Breast epithelium (tissue), 4 donors: ENCODE measurements around the gene PKHD1. TPM values are rescaled to one million over a fixed set of nuclear protein-coding genes. Genes with fewer than 3 reads are reported as not detected.

Experiments
- DNase-seq, 2 donors: peaks; one replicate each; pipeline ENCODE4 v3.0.0-alpha.2; 2019; ENCODE audit warnings: low spot score in 2 of 2
- H3K27ac ChIP-seq, 2 donors: fragments of 200-600 bp; sonication (generic) in 1 of 2; one replicate each; pipeline ENCODE4 v1.5.1; 2016 to 2019; ENCODE audit warnings: mild to moderate bottlenecking in 1 of 2
- H3K27me3 ChIP-seq, 2 donors: fragments of 200-600 bp; sonication (generic) in 1 of 2; one replicate each; pipeline versions ENCODE4 v1.5.1 to v1.6.0; 2017 to 2019; ENCODE audit warnings: control low read depth in 1 of 2, mild to moderate bottlenecking in 1 of 2
- H3K36me3 ChIP-seq: fragments of 200-600 bp; one replicate; pipeline ENCODE4 v1.5.1; 2019
- H3K4me1 ChIP-seq, 2 donors: fragments of 200-600 bp; sonication (generic); one replicate each; pipeline ENCODE4 v1.5.1; 2016 to 2019; ENCODE audit warnings: control low read depth in 1 of 2
- H3K4me3 ChIP-seq, 3 donors: fragments of 200-600 bp; sonication (generic); 1 replicate in 2 of 3; 2 replicates in 1 of 3; pipeline ENCODE4 v1.5.1; 2016 to 2019; ENCODE audit warnings: mild to moderate bottlenecking in 3 of 3, moderate library complexity in 2 of 3
- H3K9me3 ChIP-seq, 2 donors: fragments of 200-600 bp; sonication (generic) in 1 of 2; one replicate each; pipeline ENCODE4 v1.5.1; 2016 to 2019; ENCODE audit warnings: control low read depth in 1 of 2
- POLR2A ChIP-seq: fragments of 450-650 bp; IDR thresholded peaks from one replicate; pipeline ENCODE4 v1.6.1; 2016; ENCODE audit warnings: antibody characterized with exemption, mild to moderate bottlenecking, moderate library complexity
- POLR2AphosphoS5 ChIP-seq, 3 donors: sonication (generic); formaldehyde crosslinking; IDR thresholded peaks; one replicate each; pipeline ENCODE4 v1.6.1; 2017; ENCODE audit warnings: antibody characterized with exemption in 3 of 3
- intact Hi-C: fragments of 100-400 bp; cut with DNase I; formaldehyde crosslinking; loops from one replicate; pipeline ENCODE4 v1.15.1; 2023; ENCODE audit warnings: low total_unique reads
- total RNA-seq, 3 donors: library from RNA; depleted of rRNA; stranded (reverse); fragments of >200 nt; gene quantifications; one replicate each; pipeline ENCODE4 v1.1.0, GENCODE V29; 2016
- TF ChIP-seq, protein P1 (sequence below), 3 donors: fragments of 450-650 bp; IDR thresholded peaks; one replicate each; pipeline ENCODE4 v1.5.1; 2016 to 2017; ENCODE audit warnings: antibody characterized with exemption in 3 of 3, mild to moderate bottlenecking in 3 of 3, moderate library complexity in 3 of 3

PKHD1 gene
- total RNA-seq, 3 donors from 2014 or later, result 0.44 to 1.1 (median 0.66) TPM

DNA sequence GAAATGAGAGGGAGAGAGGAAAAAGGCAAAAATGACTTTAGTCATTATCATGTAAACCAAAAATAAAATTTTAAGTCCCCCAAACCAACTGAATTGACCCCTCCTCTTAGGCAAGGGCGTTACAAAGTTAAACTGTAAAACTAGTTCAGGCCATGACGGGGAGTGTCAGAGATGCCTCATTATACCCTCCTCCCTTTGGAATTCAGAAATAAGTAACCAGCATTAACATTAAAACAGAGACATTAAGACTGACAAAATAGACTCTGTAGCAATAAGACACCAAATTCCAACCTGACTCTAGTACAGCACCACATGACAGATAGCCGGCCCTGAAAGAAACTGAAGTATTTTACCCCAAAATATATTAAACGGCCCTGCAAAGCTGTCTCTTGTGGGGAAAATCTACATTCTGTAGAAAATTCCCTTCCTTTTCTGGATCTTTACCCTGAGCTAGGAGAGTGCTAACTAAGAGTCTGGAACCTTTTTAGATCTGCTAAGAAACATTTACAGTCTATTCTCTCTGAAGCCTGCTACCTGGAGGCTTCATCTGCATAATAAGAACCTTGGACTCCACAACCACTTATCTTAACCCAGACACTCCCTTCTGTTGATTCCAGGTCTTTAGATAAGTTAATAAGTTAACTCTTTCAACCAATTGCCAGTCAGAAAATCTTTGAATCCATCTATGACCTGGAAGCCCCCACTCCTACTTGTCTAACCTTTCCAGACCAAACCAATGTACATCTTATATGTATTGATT is 150.7 kb downstream of the PKHD1 start:
- intact Hi-C loops, result loop anchor here (5.0 kb wide), 1 partner anchor 1999 kb away; no protein-coding TSS in a partner anchor
- Histone ChIP-seq H3K27ac (no peak overlapping the region), H3K27me3 (no peaks in the 10 kb centered on the region), H3K4me1 (no peaks in the 10 kb centered on the region), H3K9me3 (no peaks in the 10 kb centered on the region), H3K4me3 (no peak overlapping the region), H3K36me3 (no peaks in the 10 kb centered on the region)
- DNase-seq, result no peak
- TF ChIP-seq, protein P1, sequence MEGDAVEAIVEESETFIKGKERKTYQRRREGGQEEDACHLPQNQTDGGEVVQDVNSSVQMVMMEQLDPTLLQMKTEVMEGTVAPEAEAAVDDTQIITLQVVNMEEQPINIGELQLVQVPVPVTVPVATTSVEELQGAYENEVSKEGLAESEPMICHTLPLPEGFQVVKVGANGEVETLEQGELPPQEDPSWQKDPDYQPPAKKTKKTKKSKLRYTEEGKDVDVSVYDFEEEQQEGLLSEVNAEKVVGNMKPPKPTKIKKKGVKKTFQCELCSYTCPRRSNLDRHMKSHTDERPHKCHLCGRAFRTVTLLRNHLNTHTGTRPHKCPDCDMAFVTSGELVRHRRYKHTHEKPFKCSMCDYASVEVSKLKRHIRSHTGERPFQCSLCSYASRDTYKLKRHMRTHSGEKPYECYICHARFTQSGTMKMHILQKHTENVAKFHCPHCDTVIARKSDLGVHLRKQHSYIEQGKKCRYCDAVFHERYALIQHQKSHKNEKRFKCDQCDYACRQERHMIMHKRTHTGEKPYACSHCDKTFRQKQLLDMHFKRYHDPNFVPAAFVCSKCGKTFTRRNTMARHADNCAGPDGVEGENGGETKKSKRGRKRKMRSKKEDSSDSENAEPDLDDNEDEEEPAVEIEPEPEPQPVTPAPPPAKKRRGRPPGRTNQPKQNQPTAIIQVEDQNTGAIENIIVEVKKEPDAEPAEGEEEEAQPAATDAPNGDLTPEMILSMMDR (IDR thresholded peaks at IDR 0.05), result no peak
- no peak for TF ChIP-seq POLR2A
- no peak for TF ChIP-seq POLR2AphosphoS5 (IDR thresholded peaks at IDR 0.05)

DNA sequence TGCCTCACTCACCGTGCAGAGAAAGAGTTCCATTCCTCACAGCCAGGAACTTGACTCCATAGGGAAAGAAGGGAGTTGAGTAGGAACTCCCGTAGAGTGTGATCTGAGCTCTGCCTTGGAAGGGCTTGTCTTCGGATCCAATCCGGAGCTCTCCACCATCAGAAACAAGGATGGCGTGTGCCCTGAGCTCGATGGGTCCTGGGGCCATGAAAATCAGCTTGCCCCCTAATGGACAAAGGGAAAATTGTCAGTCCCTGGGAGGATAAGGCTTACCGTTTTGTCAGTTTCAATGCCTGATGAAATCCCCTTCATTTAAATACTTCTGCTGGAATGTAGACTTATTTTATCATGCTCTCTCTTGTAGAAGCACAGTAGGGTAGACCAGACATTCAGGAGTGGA is 153.3 kb downstream of the PKHD1 start:
- no peak for DNase-seq
- Histone ChIP-seq H3K4me1 (no peaks in the 10 kb centered on the region), H3K4me3 (no peak overlapping the region), H3K27me3 (no peaks in the 10 kb centered on the region), H3K9me3 (no peaks in the 10 kb centered on the region), H3K27ac (no peak overlapping the region), H3K36me3 (no peaks in the 10 kb centered on the region)
- intact Hi-C loops, result no loop called here
- TF ChIP-seq POLR2AphosphoS5 (IDR thresholded peaks at IDR 0.05), result no peak
- TF ChIP-seq POLR2A, result no peak
- TF ChIP-seq, protein P1 (IDR thresholded peaks at IDR 0.05), result no peak

DNA sequence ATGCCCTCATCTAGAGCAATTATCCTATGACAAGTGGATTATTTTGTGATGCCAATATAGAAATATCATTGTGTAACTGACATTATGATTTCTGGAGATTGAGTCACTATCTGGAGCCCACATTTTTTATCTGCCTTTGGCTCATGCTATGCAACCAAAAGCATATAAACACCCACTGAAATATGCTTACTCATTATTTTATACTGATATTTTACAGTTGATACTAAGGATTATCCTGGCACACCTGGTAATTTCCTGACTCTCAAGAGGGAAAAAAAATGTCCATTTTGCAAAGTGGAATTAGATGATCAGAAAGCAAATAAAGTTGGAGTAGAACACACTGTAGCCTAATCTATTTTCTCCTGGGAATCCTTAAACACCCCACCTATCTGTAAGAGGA is 154.5 kb downstream of the PKHD1 start:
- Histone ChIP-seq H3K36me3 (no peaks in the 10 kb centered on the region), H3K4me3 (no peak overlapping the region), H3K9me3 (no peaks in the 10 kb centered on the region), H3K4me1 (no peaks in the 10 kb centered on the region), H3K27me3 (no peaks in the 10 kb centered on the region), H3K27ac (no peak overlapping the region)
- intact Hi-C loops, result no loop called here
- no peak for TF ChIP-seq POLR2AphosphoS5 (IDR thresholded peaks at IDR 0.05)
- TF ChIP-seq, protein P1 (IDR thresholded peaks at IDR 0.05), result no peak
- TF ChIP-seq POLR2A, result no peak
- DNase-seq, result no peak

DNA sequence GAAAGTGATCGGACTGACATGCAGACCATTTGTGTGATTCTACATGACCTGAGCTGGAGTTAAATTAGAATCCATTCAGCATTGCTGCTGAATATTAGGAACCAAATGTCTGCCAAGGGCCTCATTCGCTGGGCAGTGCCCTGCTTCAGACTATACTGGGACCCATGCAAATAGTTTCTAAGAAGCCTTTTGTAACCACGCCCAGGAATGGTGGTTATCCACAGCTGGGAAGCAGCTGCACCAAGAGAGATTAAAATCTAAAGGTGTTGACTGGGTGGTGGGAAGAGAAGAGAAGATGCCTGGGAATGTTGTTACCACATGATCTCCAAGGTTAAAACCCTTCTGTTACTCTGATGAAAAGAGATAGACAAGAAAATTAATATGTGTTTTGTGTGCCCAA is 156.8 kb downstream of the PKHD1 start:
- no peaks in the 10 kb centered on the region for H3K4me1 ChIP-seq
- DNase-seq, result no peak
- H3K36me3 ChIP-seq, result no peaks in the 10 kb centered on the region
- TF ChIP-seq, protein P1 (IDR thresholded peaks at IDR 0.05), result no peak
- TF ChIP-seq POLR2AphosphoS5 (IDR thresholded peaks at IDR 0.05) (no peak), POLR2A (no peak)
- no peaks in the 10 kb centered on the region for H3K27me3 ChIP-seq
- intact Hi-C loops, result no loop called here
- H3K27ac ChIP-seq, result no peak overlapping the region
- no peak overlapping the region for H3K4me3 ChIP-seq
- H3K9me3 ChIP-seq, result no peaks in the 10 kb centered on the region

DNA sequence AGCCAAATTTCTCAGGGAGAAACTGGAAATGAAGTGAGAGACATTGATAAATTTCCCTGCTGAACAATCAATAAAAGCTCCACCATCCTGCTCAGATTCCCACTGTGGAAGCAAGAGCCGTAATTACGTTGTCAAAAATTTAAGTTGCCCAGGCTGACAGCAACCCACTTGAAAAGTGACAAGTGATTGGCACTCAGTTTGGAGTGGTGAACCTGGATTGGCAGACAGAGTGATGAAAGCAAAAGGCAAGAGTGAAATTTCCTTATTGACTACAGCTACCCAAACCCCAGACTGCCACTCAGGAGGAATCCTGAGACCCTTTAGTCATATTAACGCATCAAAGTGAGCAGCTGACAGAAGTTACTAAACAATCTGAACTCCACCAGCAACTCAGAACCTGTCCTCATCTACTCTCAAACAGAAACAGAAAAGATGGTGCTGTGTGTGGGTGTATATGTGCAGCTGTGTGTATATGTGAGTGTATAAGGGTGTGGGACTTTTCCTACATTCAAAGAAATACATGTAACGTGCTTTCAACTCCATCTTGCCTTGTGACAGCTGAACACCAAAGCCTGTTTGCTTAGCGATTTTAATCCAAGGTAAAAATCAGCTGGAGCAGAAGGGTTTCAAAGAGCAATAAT is 157.4 kb downstream of the PKHD1 start:
- intact Hi-C loops, result no loop called here
- no peak overlapping the region for H3K4me3 ChIP-seq
- no peak overlapping the region for H3K27ac ChIP-seq
- H3K36me3 ChIP-seq, result no peaks in the 10 kb centered on the region
- TF ChIP-seq, protein P1 (IDR thresholded peaks at IDR 0.05), result no peak
- TF ChIP-seq POLR2A (no peak), POLR2AphosphoS5 (IDR thresholded peaks at IDR 0.05) (no peak)
- DNase-seq, result no peak
- H3K4me1 ChIP-seq, result no peaks in the 10 kb centered on the region
- no peaks in the 10 kb centered on the region for H3K9me3 ChIP-seq
- H3K27me3 ChIP-seq, result no peaks in the 10 kb centered on the region
